SK-N-SH (cell line): ENCODE results near the gene MACROD1. TPM values are rescaled to one million over a fixed set of nuclear protein-coding genes. Genes with fewer than 3 reads are reported as not detected.

ENCODE experiments used
- CTCF ChIA-PET: fragments of 300-600, 350-600 bp; formaldehyde crosslinking; extraction: SDS; loops from one replicate; lab custom pipeline; 2021; lab: Yijun Ruan, JAX
- POLR2A ChIA-PET: fragments of 350-600 bp; sonication (Branson Sonifier 250); formaldehyde crosslinking; extraction: SDS; loops from one replicate; lab custom pipeline; 2020; ENCODE audit warnings: antibody characterized with exemption, inconsistent platforms; lab: Yijun Ruan, JAX
- DNase-seq: peaks from one replicate; pipeline ENCODE4 v3.0.0; 2012
- H2AFZ ChIP-seq: fragments of 200-600 bp; sonication (generic); 2 replicates; pipeline ENCODE4 v1.8.1; 2016; ENCODE audit warnings: antibody characterized with exemption, mild to moderate bottlenecking, low read depth
- H3F3A ChIP-seq: fragments of 200-600 bp; sonication (generic); replicated peaks from 2 replicates; pipeline ENCODE3; 2016; ENCODE audit warnings: antibody characterized with exemption, mild to moderate bottlenecking; ENCODE audit not compliant: insufficient read depth
- H3K27ac ChIP-seq, 2 experiments: fragments of 200-500 bp in 1 of 2; fragments of 200-600 bp in 1 of 2; sonication (Bioruptor generic) in 1 of 2; sonication (generic), shearing (Covaris generic) in 1 of 2; 2 replicates each; pipeline versions ENCODE4 v1.5.1 to v1.6.1; 2014 to 2016; ENCODE audit warnings: low read depth in 2 of 2, inconsistent platforms in 1 of 2, low read length in 1 of 2, mild to moderate bottlenecking in 1 of 2, mixed read lengths in 1 of 2
- H3K27me3 ChIP-seq: fragments of 200-600 bp; sonication (generic), shearing (Covaris generic); 2 replicates; pipeline ENCODE4 v1.6.1; 2016; ENCODE audit warnings: mixed run types; ENCODE audit not compliant: insufficient read depth
- H3K36me3 ChIP-seq, 2 experiments: fragments of 200-500 bp in 1 of 2; fragments of 200-600 bp in 1 of 2; sonication (Bioruptor generic) in 1 of 2; sonication (generic) in 1 of 2; replicated peaks in 1 of 2; 2 replicates each; pipeline versions ENCODE3 to v1.5.1; 2014 to 2016; ENCODE audit warnings: low read length in 1 of 2, mild to moderate bottlenecking in 1 of 2; ENCODE audit not compliant: insufficient read depth in 2 of 2, control insufficient read depth in 1 of 2
- H3K4me1 ChIP-seq, 2 experiments: fragments of 200-500 bp in 1 of 2; fragments of 200-600 bp in 1 of 2; sonication (Bioruptor generic) in 1 of 2; sonication (generic), shearing (Covaris generic) in 1 of 2; 2 replicates each; pipeline versions ENCODE4 v1.5.1 to v1.6.1; 2014 to 2016; ENCODE audit warnings: low read depth in 1 of 2, low read length in 1 of 2, mixed run types in 1 of 2; ENCODE audit not compliant: insufficient read depth in 2 of 2, control insufficient read depth in 1 of 2
- H3K4me2 ChIP-seq: fragments of 200-600 bp; sonication (generic), shearing (Covaris generic); 2 replicates; pipeline ENCODE4 v1.6.1; 2017; ENCODE audit warnings: mixed run types
- H3K4me3 ChIP-seq, 2 experiments: fragments of 200-500 bp in 1 of 2; fragments of 200-600 bp in 1 of 2; sonication (Bioruptor generic) in 1 of 2; sonication (generic), shearing (Covaris generic) in 1 of 2; 2 replicates each; pipeline versions ENCODE4 v1.5.1 to v1.8.1; 2014 to 2016; ENCODE audit warnings: low read depth in 2 of 2, inconsistent platforms in 1 of 2, low read length in 1 of 2, mild to moderate bottlenecking in 1 of 2, mixed read lengths in 1 of 2, moderate library complexity in 1 of 2
- H3K79me2 ChIP-seq: fragments of 200-600 bp; sonication (generic); 2 replicates; pipeline ENCODE4 v1.8.1; 2017; ENCODE audit warnings: mild to moderate bottlenecking; ENCODE audit not compliant: insufficient read depth
- H3K9ac ChIP-seq: fragments of 200-600 bp; sonication (generic); 2 replicates; pipeline ENCODE4 v1.6.1; 2017; ENCODE audit warnings: mixed run types
- H3K9me2 ChIP-seq: fragments of 200-600 bp; sonication (generic); 2 replicates; pipeline ENCODE4 v1.6.1; 2017; ENCODE audit warnings: mixed run types
- H3K9me3 ChIP-seq: fragments of 200-600 bp; sonication (generic); 2 replicates; pipeline ENCODE4 v1.6.1; 2017; ENCODE audit warnings: mixed run types, mild to moderate bottlenecking, moderate library complexity
- H4K20me1 ChIP-seq: fragments of 200-600 bp; sonication (generic); 2 replicates; pipeline ENCODE4 v1.6.1; 2017; ENCODE audit warnings: mild to moderate bottlenecking, mixed run types; ENCODE audit not compliant: insufficient read depth
- CHD2 ChIP-seq: fragments of 150-350 bp; IDR thresholded peaks from 2 replicates; pipeline ENCODE4 v1.6.1; 2018; ENCODE audit warnings: low read length; ENCODE audit not compliant: partially characterized antibody
- ELF1 ChIP-seq: IDR thresholded peaks from 2 replicates; pipeline ENCODE4 v1.4.0; 2012
- EZH2phosphoT487 ChIP-seq: fragments of 200-600 bp; sonication (generic); IDR thresholded peaks from 2 replicates; pipeline ENCODE4 v1.6.1; 2017; ENCODE audit warnings: low read depth, mixed run types, mild to moderate bottlenecking, antibody characterized with exemption, moderate library complexity, borderline replicate concordance
- FOSL2 ChIP-seq: IDR thresholded peaks from 2 replicates; pipeline ENCODE4 v1.4.0; 2012; ENCODE audit warnings: low read depth, mild to moderate bottlenecking, moderate library complexity, borderline replicate concordance
- FOXM1 ChIP-seq: IDR thresholded peaks from 2 replicates; pipeline ENCODE4 v1.4.0; 2012; ENCODE audit warnings: low read depth, mild to moderate bottlenecking
- MEF2A ChIP-seq: IDR thresholded peaks from 2 replicates; pipeline ENCODE4 v1.4.0; 2012; ENCODE audit warnings: low read depth, borderline replicate concordance
- NRF1 ChIP-seq: IDR thresholded peaks from 2 replicates; pipeline ENCODE4 v1.6.1; 2012; ENCODE audit warnings: low read depth, mild to moderate bottlenecking, low read length
- POLR2AphosphoS5 ChIP-seq: IDR thresholded peaks from 2 replicates; pipeline ENCODE4 v1.6.1; 2012; ENCODE audit warnings: low read depth, low read length
- RAD21 ChIP-seq: IDR thresholded peaks from 2 replicates; pipeline ENCODE4 v1.6.1; 2012; ENCODE audit warnings: mild to moderate bottlenecking, low read length
- RCOR1 ChIP-seq: fragments of 150-350 bp; IDR thresholded peaks from 2 replicates; pipeline ENCODE4 v1.6.1; 2017; ENCODE audit warnings: antibody characterized with exemption, low read length
- RXRA ChIP-seq: IDR thresholded peaks from 2 replicates; pipeline ENCODE4 v1.4.0; 2012; ENCODE audit warnings: low read depth, mild to moderate bottlenecking, borderline replicate concordance
- TAF1 ChIP-seq: IDR thresholded peaks from 2 replicates; pipeline ENCODE4 v1.6.1; 2012; ENCODE audit warnings: low read depth, mild to moderate bottlenecking, low read length, moderate library complexity, borderline replicate concordance
- TCF12 ChIP-seq: IDR thresholded peaks from 2 replicates; pipeline ENCODE4 v1.4.0; 2012
- WGBS: methylation state at CpG from one replicate; pipeline ENCODE4 v1.1.6; 2017; ENCODE audit warnings: low lambda C conversion rate; 5-methylcytosine and 5-hydroxymethylcytosine counted together
- polyA plus RNA-seq, 3 experiments: library from polyadenylated mRNA; depleted of rRNA; stranded (reverse); fragments of >200 nt; gene quantifications; 2 replicates each; pipeline ENCODE4 v1.2.3, GENCODE V29; 2012
- TF ChIP-seq, protein P1 (sequence below): fragments of 200-600 bp; sonication (generic); IDR thresholded peaks from 2 replicates; pipeline ENCODE4 v1.6.1; 2017; ENCODE audit warnings: antibody characterized with exemption, mild to moderate bottlenecking, moderate library complexity
- TF ChIP-seq, protein P2 (sequence below): IDR thresholded peaks from 2 replicates; pipeline ENCODE4 v1.4.0; 2012; ENCODE audit warnings: low read depth
- TF ChIP-seq, protein P3 (sequence below): IDR thresholded peaks from 2 replicates; pipeline ENCODE4 v1.6.1; 2012; ENCODE audit warnings: mild to moderate bottlenecking, low read depth, low read length, moderate library complexity
- TF ChIP-seq, protein P4 (sequence below): fragments of 150-350 bp; IDR thresholded peaks from 2 replicates; pipeline ENCODE4 v1.6.1; 2016; ENCODE audit warnings: mild to moderate bottlenecking, low read depth, low read length
- TF ChIP-seq, protein P5 (sequence below): IDR thresholded peaks from 2 replicates; pipeline ENCODE4; 2012

Gene MACROD1
- polyA plus RNA-seq, 1 of the 3 experiments (the other 2 are of a cell fraction), result 49.1 TPM

DNA sequence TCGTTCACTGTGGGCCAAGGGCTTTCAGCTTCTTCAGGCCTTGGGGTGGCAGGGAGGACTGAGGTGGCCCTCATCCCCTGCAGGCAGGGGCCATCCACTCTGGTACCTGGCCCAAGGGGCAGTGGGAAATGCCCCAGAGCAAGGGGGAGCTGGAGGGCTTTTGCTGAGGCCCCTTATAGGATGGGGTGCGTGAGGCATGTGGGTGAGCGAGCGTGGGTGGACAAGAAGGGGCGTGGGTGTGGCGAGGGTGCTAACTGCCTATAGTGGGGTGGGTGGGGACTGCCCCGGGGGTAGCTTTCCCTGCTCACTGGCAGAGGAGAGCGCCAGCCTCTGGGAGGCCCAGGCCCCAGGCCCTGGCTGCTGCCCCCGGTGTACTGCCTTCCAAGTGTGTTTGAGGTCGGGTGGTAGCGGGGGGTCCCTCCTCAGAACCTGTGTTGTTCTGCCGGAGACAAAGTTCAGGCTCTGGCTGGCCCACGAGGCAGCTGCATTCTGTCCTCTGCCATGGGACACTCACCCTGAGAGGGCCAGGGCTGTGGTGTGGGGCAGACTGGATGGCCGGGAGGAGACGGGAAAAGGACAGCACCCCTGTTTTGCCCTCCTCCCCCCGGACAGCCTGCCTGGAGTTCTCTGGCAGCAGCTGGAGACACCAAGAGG lies 126.8 kb downstream of the MACROD1 start:
- Histone ChIP-seq H3F3A (no peaks in the 10 kb centered on the region), H3K4me3 (no peak overlapping the region), H4K20me1 (0 out of 2 replicates have a peak, but pooled peaks cover 3% of the 10 kb centered on the region), H2AFZ (no peak overlapping the region), H3K27me3 (no peaks in the 10 kb centered on the region), H3K9me3 (no peaks in the 10 kb centered on the region), H3K27ac (peak overlapping the region in 1 of 2 experiments; percentile 51; a peak in 1 of 4 replicates), H3K36me3 (no peaks in the 10 kb centered on the region), H3K9ac (no peak overlapping the region), H3K79me2 (no peaks in the 10 kb centered on the region), H3K9me2 (no peaks in the 10 kb centered on the region), H3K4me1 (peaks cover 3 to 73% of the 10 kb centered on the region in 2 experiments; a peak in 2 of 4 replicates), H3K4me2 (no peak overlapping the region)
- TF ChIP-seq, protein P1, sequence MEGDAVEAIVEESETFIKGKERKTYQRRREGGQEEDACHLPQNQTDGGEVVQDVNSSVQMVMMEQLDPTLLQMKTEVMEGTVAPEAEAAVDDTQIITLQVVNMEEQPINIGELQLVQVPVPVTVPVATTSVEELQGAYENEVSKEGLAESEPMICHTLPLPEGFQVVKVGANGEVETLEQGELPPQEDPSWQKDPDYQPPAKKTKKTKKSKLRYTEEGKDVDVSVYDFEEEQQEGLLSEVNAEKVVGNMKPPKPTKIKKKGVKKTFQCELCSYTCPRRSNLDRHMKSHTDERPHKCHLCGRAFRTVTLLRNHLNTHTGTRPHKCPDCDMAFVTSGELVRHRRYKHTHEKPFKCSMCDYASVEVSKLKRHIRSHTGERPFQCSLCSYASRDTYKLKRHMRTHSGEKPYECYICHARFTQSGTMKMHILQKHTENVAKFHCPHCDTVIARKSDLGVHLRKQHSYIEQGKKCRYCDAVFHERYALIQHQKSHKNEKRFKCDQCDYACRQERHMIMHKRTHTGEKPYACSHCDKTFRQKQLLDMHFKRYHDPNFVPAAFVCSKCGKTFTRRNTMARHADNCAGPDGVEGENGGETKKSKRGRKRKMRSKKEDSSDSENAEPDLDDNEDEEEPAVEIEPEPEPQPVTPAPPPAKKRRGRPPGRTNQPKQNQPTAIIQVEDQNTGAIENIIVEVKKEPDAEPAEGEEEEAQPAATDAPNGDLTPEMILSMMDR, result no peak
- no peak for TF ChIP-seq RAD21
- TF ChIP-seq ELF1, result no peak
- no peak for TF ChIP-seq FOXM1
- no peak for TF ChIP-seq TAF1
- TF ChIP-seq, protein P2, sequence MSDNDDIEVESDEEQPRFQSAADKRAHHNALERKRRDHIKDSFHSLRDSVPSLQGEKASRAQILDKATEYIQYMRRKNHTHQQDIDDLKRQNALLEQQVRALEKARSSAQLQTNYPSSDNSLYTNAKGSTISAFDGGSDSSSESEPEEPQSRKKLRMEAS, result no peak
- TF ChIP-seq, protein P3, sequence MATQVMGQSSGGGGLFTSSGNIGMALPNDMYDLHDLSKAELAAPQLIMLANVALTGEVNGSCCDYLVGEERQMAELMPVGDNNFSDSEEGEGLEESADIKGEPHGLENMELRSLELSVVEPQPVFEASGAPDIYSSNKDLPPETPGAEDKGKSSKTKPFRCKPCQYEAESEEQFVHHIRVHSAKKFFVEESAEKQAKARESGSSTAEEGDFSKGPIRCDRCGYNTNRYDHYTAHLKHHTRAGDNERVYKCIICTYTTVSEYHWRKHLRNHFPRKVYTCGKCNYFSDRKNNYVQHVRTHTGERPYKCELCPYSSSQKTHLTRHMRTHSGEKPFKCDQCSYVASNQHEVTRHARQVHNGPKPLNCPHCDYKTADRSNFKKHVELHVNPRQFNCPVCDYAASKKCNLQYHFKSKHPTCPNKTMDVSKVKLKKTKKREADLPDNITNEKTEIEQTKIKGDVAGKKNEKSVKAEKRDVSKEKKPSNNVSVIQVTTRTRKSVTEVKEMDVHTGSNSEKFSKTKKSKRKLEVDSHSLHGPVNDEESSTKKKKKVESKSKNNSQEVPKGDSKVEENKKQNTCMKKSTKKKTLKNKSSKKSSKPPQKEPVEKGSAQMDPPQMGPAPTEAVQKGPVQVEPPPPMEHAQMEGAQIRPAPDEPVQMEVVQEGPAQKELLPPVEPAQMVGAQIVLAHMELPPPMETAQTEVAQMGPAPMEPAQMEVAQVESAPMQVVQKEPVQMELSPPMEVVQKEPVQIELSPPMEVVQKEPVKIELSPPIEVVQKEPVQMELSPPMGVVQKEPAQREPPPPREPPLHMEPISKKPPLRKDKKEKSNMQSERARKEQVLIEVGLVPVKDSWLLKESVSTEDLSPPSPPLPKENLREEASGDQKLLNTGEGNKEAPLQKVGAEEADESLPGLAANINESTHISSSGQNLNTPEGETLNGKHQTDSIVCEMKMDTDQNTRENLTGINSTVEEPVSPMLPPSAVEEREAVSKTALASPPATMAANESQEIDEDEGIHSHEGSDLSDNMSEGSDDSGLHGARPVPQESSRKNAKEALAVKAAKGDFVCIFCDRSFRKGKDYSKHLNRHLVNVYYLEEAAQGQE, result no peak
- TF ChIP-seq FOSL2, result no peak
- TF ChIP-seq, protein P4, sequence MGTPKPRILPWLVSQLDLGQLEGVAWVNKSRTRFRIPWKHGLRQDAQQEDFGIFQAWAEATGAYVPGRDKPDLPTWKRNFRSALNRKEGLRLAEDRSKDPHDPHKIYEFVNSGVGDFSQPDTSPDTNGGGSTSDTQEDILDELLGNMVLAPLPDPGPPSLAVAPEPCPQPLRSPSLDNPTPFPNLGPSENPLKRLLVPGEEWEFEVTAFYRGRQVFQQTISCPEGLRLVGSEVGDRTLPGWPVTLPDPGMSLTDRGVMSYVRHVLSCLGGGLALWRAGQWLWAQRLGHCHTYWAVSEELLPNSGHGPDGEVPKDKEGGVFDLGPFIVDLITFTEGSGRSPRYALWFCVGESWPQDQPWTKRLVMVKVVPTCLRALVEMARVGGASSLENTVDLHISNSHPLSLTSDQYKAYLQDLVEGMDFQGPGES, result no peak
- no peak for TF ChIP-seq EZH2phosphoT487
- TF ChIP-seq CHD2, result no peak
- no peak for TF ChIP-seq NRF1
- TF ChIP-seq TCF12, result no peak
- TF ChIP-seq, protein P5, sequence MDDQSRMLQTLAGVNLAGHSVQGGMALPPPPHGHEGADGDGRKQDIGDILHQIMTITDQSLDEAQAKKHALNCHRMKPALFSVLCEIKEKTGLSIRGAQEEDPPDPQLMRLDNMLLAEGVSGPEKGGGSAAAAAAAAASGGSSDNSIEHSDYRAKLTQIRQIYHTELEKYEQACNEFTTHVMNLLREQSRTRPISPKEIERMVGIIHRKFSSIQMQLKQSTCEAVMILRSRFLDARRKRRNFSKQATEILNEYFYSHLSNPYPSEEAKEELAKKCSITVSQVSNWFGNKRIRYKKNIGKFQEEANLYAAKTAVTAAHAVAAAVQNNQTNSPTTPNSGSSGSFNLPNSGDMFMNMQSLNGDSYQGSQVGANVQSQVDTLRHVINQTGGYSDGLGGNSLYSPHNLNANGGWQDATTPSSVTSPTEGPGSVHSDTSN, result no peak
- no peak for TF ChIP-seq POLR2AphosphoS5
- no peak for TF ChIP-seq RXRA
- TF ChIP-seq MEF2A, result no peak
- TF ChIP-seq RCOR1, result no peak
- CTCF ChIA-PET, result interaction anchor here (0.9 to 11.1 kb wide), 6 partner anchors 15 to 126 kb away, joined by 3 to 207 read pairs (median 5); no protein-coding TSS in a partner anchor
- DNase-seq, result no peak
- POLR2A ChIA-PET, result interaction anchor here (1.2 kb wide), 1 partner anchor 19 kb away, joined by 4 read pairs; no protein-coding TSS in a partner anchor
- WGBS, result 97% methylated on average over 5 of the region's 16 CpGs
